GM12891 (cell line): ENCODE measurements around the gene ICOS.
"Not testable (repeated sequence)": the region's sequence is repeated elsewhere in the genome, so short reads cannot be mapped to it uniquely, and the experiment has no call there.

ENCODE experiments used
- PAX5 ChIP-seq: IDR thresholded peaks from 2 replicates; pipeline ENCODE4 v1.6.1; 2011; ENCODE audit warnings: low read length, moderate library complexity, mild to moderate bottlenecking; ENCODE audit not compliant: insufficient read depth, severe bottlenecking
- POLR2A ChIP-seq: IDR thresholded peaks from 2 replicates; pipeline ENCODE4 v1.6.1; 2011; ENCODE audit warnings: low read depth, low read length, control low read depth
- POLR2AphosphoS5 ChIP-seq: IDR thresholded peaks from 2 replicates; pipeline ENCODE4 v1.6.1; 2011; ENCODE audit warnings: low read depth, low read length, control low read depth
- TAF1 ChIP-seq: IDR thresholded peaks from 2 replicates; pipeline ENCODE4 v1.6.1; 2011; ENCODE audit warnings: low read depth, low read length, control low read depth

DNA sequence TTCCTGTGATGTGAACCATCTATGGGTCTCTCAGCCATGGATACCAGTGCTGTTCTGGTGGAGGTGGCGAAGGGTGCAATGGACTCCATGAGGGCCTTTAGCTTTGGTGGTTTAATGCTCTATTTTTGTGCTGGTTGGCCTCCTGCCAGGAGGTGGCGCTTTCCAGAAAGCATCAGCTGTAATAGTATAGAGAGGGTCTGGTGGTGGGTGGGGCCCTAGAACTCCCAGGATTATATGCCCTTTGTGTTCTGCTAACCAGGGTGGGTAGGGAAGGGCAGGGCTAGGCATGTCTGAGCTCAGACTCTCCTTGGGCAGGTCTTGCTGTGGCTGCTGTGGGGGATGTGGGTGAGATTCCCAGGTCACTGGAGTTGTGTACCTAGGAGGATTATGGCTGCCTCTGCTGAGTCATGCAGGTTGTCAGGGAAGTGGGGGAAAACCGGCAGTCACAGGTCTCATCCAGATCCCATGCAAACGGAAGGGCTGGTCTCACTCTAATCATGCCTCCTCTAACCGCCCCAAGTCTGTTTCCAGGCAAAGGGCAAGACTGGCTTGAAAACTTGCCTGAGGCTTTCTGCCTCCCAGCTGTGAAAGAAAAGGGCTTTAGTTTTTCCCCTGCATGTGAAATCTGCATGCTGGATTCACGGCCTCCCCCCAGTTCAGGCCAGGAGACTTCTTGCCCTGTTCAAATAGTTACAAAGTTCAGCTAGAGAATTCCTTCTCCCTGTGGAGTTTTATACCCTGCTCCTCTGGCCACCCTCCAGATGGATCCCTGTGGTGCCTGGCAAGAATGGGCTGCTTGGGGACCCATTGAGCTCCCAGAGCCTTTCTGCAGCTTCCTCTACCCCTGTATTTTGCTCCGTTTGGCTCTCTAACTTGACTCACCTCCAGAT, 7.2 kb downstream of the ICOS start:
- TF ChIP-seq POLR2A, TAF1, POLR2AphosphoS5, PAX5: not testable (repeated sequence)
